Smooth muscle cell (in vitro differentiated cells): ENCODE data around the gene NFASC. TPM values are rescaled to one million over a fixed set of nuclear protein-coding genes. Genes with fewer than 3 reads are reported as not detected.

ENCODE experiments used
- DNase-seq: peaks from one replicate; lab custom pipeline; 2025; ENCODE audit not compliant: unreplicated experiment; lab: John Stamatoyannopoulos, UW
- H2AFZ ChIP-seq: fragments of 200-600 bp; sonication (generic); 2 replicates; pipeline ENCODE4 v1.6.0; 2016; ENCODE audit warnings: antibody characterized with exemption, low read depth, mild to moderate bottlenecking
- H3F3A ChIP-seq: fragments of 200-600 bp; sonication (generic); 2 replicates; pipeline ENCODE4 v1.6.0; 2017; ENCODE audit warnings: antibody characterized with exemption, low read depth
- H3K27ac ChIP-seq: fragments of 200-600 bp; sonication (generic); 2 replicates; pipeline ENCODE4 v1.5.1; 2016; ENCODE audit warnings: low read depth, mild to moderate bottlenecking
- H3K27me3 ChIP-seq: fragments of 200-600 bp; sonication (generic); 2 replicates; pipeline ENCODE4 v1.6.1; 2016; ENCODE audit warnings: low read depth, mild to moderate bottlenecking
- H3K36me3 ChIP-seq: fragments of 200-600 bp; sonication (generic); 2 replicates; pipeline ENCODE4 v1.5.1; 2016; ENCODE audit warnings: low read depth
- H3K4me1 ChIP-seq: fragments of 200-600 bp; sonication (generic); 2 replicates; pipeline ENCODE4 v1.5.1; 2016; ENCODE audit warnings: low read depth
- H3K4me2 ChIP-seq: fragments of 200-600 bp; sonication (generic); 2 replicates; pipeline ENCODE4 v1.6.0; 2016; ENCODE audit warnings: mild to moderate bottlenecking
- H3K4me3 ChIP-seq: fragments of 200-600 bp; sonication (generic); 2 replicates; pipeline ENCODE4 v1.5.1; 2016; ENCODE audit warnings: mild to moderate bottlenecking
- H3K79me2 ChIP-seq: fragments of 200-600 bp; sonication (generic); 2 replicates; pipeline ENCODE4 v1.6.0; 2016; ENCODE audit warnings: low read depth, mild to moderate bottlenecking
- H3K9ac ChIP-seq: fragments of 200-600 bp; sonication (generic); 2 replicates; pipeline ENCODE4 v1.6.0; 2016; ENCODE audit warnings: low read depth
- H3K9me3 ChIP-seq: fragments of 200-600 bp; sonication (generic); replicated peaks from 2 replicates; pipeline ENCODE4 v1.5.1; 2016; ENCODE audit warnings: low read depth
- H4K20me1 ChIP-seq: fragments of 200-600 bp; sonication (generic); 2 replicates; pipeline ENCODE4 v1.6.0; 2016; ENCODE audit warnings: low read depth
- CTCF ChIP-seq: fragments of 200-600 bp; sonication (generic); IDR thresholded peaks from 2 replicates; pipeline ENCODE4 v1.5.1; 2017; ENCODE audit warnings: borderline replicate concordance, mild to moderate bottlenecking, antibody characterized with exemption; ENCODE audit not compliant: insufficient read depth, poor library complexity, severe bottlenecking
- WGBS: methylation state at CpG from one replicate; pipeline ENCODE4 v1.1.7; 2016; ENCODE audit warnings: low lambda C conversion rate; 5-methylcytosine and 5-hydroxymethylcytosine counted together
- polyA plus RNA-seq: library from polyadenylated mRNA; unstranded; fragments of >200 nt; fragmentation: Nextera tagmentation; extraction: Ambion mirVana; gene quantifications from 2 replicates; pipeline ENCODE4 v1.2.1, GENCODE V29; 2016
- total RNA-seq: library from RNA; depleted of rRNA; stranded (reverse); fragments of >200 nt; gene quantifications from 2 replicates; pipeline ENCODE4 v1.2.3, GENCODE V29; 2014

NFASC gene
- total and polyA plus RNA-seq, 2 experiments from 2014 or later, result 0.09 to 0.63 TPM

GRCh38 chr1:204970937-204971336 lies 100.3 kb downstream of the NFASC start:
- H3K27me3 ChIP-seq, result peaks cover 17% of the 10 kb centered on the region
- no peak overlapping the region for H3K27ac ChIP-seq
- WGBS, result 92% methylated on average over 2 of the region's 2 CpGs
- no peak overlapping the region for H3K4me2 ChIP-seq
- H3K9ac ChIP-seq, result no peak overlapping the region
- no peak for TF ChIP-seq CTCF
- peaks cover 7% of the 10 kb centered on the region for H3F3A ChIP-seq
- H3K9me3 ChIP-seq, result no peaks in the 10 kb centered on the region
- no peak overlapping the region for H3K4me3 ChIP-seq
- H3K4me1 ChIP-seq, result peaks cover 4% of the 10 kb centered on the region
- no peaks in the 10 kb centered on the region for H3K79me2 ChIP-seq
- H4K20me1 ChIP-seq, result no peaks in the 10 kb centered on the region
- no peak for DNase-seq
- H2AFZ ChIP-seq, result no peak overlapping the region
- no peaks in the 10 kb centered on the region for H3K36me3 ChIP-seq

GRCh38 chr1:204971517-204972336 lies 101.1 kb downstream of the NFASC start:
- Histone ChIP-seq H3F3A (peaks cover 7% of the 10 kb centered on the region), H3K4me1 (peaks cover 4% of the 10 kb centered on the region), H3K79me2 (no peaks in the 10 kb centered on the region), H3K4me2 (peak overlapping the region; percentile 62), H3K27me3 (peaks cover 10% of the 10 kb centered on the region), H3K9me3 (no peaks in the 10 kb centered on the region), H3K27ac (peak overlapping the region; percentile 80), H3K4me3 (no peak overlapping the region), H3K9ac (no peak overlapping the region), H2AFZ (no peak overlapping the region), H4K20me1 (no peaks in the 10 kb centered on the region), H3K36me3 (no peaks in the 10 kb centered on the region)
- WGBS, result 34% methylated on average over 12 of the region's 12 CpGs
- no peak for TF ChIP-seq CTCF
- no peak for DNase-seq

GRCh38 chr1:204972426-204972825 lies 101.8 kb downstream of the NFASC start:
- H3K36me3 ChIP-seq, result no peaks in the 10 kb centered on the region
- peaks cover 5% of the 10 kb centered on the region for H3K27me3 ChIP-seq
- H3K4me2 ChIP-seq, result peak overlapping the region; percentile 62
- H3K4me3 ChIP-seq, result no peak overlapping the region
- H3K4me1 ChIP-seq, result peaks cover 4% of the 10 kb centered on the region
- H3F3A ChIP-seq, result peaks cover 7% of the 10 kb centered on the region
- DNase-seq, result no peak
- 79% methylated on average over 1 of the region's 1 CpG for WGBS
- no peak for TF ChIP-seq CTCF
- peak overlapping the region; percentile 80 for H3K27ac ChIP-seq
- no peak overlapping the region for H2AFZ ChIP-seq
- no peaks in the 10 kb centered on the region for H4K20me1 ChIP-seq
- no peaks in the 10 kb centered on the region for H3K79me2 ChIP-seq
- H3K9ac ChIP-seq, result no peak overlapping the region
- no peaks in the 10 kb centered on the region for H3K9me3 ChIP-seq

- no peaks in the 10 kb centered on the region for H3K9me3 ChIP-seq
- H3K36me3 ChIP-seq, result no peaks in the 10 kb centered on the region
- H3F3A ChIP-seq, result peaks cover 7% of the 10 kb centered on the region
- TF ChIP-seq CTCF, result no peak
- no peak overlapping the region for H3K4me2 ChIP-seq
- no peak overlapping the region for H3K9ac ChIP-seq
- H2AFZ ChIP-seq, result no peak overlapping the region
- no peak overlapping the region for H3K27ac ChIP-seq
- peaks cover 4% of the 10 kb centered on the region for H3K4me1 ChIP-seq
- H4K20me1 ChIP-seq, result no peaks in the 10 kb centered on the region
- no peaks in the 10 kb centered on the region for H3K27me3 ChIP-seq
- H3K4me3 ChIP-seq, result no peak overlapping the region
- no peak for DNase-seq
- WGBS, result 68% methylated on average over 6 of the region's 6 CpGs
- no peaks in the 10 kb centered on the region for H3K79me2 ChIP-seq
Measured at GRCh38 chr1:204973449-204973848, 102.8 kb downstream of the NFASC start.
